Activated CD4-positive, alpha-beta T cell treated with anti-CD3 and anti-CD28 coated beads, Interleukin-2, Interleukin-6, amounts not matched to agents 100 ng/mL and 50 ng/mL, durations not matched to agents 16 hours and 8 hours (primary cell): Measurements from ENCODE around the gene C1orf159.
A peak's percentile ranks its signal among the peaks of the same experiment; 100 is the strongest.
"Not testable (repeated sequence)": the region's sequence is repeated elsewhere in the genome, so short reads cannot be mapped to it uniquely, and the experiment has no call there.

Experiments used
- DNase-seq: peaks from one replicate; pipeline ENCODE4 v3.0.0-alpha.2; 2020

Gene C1orf159

DNA sequence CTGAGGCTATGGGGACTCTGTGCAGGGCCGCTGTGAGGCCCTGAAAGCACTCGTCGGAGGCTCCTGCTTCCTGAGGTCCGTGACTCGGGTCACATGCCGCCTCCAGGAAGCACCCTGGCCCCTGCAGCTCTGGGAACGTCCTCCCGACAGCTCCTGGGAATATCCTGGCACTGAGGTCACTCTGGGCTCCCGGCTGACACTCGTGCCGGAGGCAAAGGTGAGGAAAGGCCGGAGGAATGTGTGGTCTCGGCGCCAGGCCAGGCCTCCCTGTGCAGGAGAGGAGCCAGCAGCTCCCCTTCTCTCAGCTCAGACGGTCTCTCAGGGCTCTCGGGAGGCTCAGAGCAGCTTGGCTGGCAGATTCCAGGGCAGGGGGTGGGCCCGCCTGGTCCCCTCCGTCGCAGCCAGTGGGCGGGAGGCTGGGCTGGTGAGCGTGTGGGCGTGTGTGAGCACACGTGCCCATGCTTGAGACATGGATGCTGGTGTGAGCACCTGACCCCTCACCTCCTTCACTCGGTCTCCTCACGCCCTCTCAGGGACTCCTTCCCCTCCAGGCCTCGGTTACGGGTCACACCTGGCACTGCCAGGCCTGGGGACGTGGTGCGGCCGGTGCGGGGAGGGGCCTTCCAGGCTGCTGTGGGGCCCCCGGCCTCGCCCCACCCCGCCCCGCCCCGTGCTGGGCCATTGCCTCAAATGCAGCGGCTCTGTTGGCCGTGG, 36.3 kb downstream of the C1orf159 start:
- peak; percentile 41 for DNase-seq

- not testable (repeated sequence) for DNase-seq
Measured at GRCh38 chr1:1077396-1077795, 38.5 kb downstream of the C1orf159 start.

DNA sequence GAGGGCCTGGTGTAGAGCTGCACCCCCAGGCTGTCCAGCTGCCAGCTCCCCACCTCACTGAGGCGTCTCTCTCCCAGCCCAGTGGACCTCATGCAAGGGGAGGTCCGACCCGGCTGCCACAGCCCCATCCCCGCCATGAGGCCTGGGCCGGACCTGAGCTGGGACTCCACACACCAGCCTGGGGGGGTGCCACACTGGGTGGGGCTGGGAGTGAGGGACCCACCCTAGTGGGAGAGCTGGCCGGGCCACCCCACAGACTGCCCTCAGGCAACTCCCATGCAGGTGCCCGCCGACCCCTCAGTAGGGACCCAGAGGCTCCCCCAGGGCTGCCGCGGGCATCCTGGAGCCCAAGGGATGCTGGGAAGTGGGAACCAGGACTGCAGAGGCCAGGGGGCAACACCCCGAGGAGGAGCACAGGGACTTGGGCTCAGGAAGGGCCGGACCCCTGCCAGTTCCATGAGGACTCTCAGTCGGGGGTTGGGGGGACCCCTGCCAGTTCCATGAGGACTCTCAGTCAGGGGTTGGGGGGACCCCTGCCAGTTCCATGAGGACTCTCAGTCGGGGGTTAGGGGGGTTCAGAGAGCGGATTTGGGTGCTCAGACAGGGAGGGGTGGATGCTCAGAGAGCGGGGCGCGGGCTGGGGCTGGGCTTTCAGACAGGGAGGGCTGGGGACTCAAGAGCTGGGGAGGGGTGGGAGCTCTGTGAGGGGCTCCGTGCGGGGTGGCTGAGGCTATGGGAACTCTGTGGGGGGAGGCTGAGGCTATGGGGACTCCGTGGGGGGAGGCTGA, 40.5 kb downstream of the C1orf159 start:
- no peak for DNase-seq

DNA sequence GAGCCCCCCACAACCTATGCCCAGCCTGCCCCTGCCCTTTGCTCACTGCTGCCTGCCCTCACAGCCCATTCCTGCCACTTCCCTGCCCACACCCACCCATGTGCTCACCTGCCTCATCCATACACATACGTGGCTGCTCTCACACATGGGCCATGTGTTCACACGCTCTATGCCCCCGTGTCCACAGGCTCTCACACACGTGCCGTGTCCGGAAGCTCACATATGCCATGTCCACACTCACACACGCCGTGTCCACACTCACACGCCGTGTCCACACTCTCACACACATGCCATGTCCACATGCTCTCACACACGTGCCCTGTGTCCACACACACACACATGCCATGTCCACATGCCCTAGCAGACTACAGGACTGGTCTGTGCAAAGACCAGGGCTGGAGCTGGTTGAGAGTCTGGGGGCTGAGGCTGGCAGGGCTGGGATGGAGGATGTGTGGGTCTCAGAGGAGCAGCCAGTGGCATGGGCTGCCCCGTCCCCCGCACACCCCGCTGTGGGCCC, 41.2 kb downstream of the C1orf159 start:
- DNase-seq = no peak

DNA sequence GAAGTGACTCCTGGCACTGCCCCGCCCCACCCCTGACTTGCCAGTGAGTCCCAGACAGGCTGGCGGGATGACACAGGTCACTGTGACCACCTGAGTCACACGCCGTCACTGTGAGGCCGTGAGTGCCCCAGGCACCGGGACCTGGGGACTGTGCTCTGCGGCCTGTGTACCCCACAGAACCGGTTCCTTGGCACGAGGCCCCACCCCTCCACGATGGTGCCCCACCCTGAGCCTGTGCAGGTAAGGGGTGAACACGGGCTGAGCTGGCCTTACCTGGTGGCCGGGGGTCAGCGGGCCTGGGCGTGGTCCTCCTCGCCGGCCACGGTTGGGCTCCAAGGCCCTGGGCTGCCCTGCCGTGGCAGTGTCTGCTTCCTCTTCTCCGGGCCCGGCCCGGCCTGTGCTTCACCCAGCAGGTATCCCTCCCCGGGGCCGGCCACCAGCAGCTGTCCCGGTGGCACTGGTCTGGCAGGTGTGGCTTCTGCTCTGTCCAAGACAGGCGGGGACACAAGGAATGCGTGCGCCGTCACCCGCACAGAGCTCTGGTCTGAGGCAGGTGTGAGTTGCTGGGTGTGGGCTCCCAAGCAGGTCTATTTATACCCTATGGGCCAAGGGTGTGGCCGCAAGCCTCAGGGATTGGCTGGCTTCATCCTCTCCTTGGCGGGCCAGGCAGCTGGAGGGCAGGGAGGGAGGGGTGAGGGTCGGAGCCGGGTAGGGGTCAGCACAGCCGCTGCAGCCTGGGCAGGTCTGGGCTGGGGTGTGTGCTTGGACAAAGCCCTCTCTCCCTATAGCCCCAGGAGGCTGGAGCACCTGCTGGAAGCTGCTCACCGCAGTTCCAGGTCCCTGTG, 41.9 kb downstream of the C1orf159 start, which contains the start of gene RNF223:
Gene RNF223 (minus strand): TSS at position 564 of the 845 bp plus-strand sequence. CDS start 1,740 bp downstream, outside the sequence.
- no peak for DNase-seq

DNA sequence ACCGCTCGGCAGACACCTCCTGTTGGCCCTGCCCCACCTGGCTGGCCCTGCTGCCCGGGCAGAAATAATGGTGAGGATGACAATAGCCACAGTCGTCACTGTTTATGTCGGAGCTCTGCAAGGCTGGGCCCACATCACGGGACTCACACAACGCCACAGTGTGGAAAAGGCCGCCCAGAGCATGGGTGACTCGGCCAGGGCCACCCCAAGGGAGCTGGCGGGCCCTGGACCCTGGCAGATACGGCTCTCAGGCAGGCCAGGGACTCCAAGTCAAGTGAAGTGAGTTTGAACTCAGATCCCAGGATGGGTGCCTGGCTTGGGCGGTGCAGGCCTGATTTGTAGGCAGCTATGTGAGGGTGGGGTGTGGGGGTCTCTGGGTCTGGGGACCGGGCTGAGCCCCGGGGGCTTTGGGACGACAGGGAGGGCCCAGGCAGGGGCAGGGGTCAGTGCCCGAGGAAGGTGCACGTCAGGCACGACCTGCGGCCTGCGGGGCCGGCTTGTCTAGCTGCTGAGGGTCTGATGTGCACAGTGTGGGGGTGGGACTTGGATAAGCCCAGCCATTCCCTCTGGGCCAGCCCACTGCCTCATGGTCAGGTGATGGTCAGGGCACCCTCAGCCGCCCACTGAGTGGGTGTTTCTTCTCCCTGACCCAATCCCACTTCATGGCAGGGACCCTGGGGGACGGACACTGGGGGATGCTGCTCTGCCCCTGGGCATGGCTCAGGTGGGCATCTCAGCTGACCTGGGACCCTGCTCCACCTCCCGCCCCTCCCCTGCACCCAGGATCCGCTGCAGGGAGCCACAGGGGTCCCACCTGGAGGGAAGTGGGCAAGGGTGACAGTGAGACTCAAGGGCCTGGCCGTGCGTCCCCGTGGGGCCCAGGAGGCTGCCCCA, 42.8 kb downstream of the C1orf159 start:
- DNase-seq = no peak

GRCh38 chr1:1072299-1072848, 43.5 kb downstream of the C1orf159 start:
- no peak for DNase-seq

DNA sequence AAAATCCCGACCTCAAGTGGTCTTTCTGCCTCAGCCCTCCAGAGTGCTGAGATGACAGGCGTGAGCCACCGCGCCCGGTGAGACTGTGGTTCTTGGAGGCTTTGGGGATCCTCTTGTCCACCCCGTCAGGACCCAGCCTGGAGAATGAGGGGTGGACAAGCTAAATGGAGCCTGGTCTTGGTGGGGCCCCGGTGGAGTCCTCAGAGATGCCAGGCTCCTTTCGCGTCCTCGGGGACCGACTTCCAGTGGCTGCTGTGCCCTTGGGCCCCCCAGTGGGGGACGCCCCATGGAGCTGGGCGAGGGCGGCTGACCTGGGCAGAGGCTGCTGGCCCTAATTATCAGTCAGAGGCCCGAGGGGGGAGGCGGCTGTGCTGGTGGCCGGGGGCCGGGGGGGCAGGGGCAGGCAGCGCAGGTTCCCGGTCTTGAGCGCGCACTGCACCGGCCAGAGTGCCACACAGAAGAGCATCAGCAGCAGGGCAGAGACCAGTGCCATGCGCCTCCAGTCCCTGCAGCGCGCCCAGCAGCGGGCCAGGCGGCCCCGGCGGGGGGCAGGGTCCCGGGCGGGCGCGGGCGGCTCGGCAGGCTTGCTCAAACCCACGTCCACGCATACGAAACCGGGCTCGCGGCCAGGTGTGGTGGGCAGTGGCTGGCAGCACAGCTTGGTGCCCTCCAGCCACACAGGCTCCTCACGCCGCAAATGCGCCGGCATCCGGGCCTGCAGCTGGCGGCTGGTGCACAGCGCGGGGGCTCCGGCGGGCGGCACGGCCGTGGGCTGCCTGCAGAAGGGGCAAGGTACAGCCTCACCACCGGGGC, 44.2 kb downstream of the C1orf159 start:
- DNase-seq = no peak

- no peak for DNase-seq
Measured at GRCh38 chr1:1069711-1070676, 45.9 kb downstream of the C1orf159 start.

GRCh38 chr1:1069056-1069710, 46.7 kb downstream of the C1orf159 start:
- peak; percentile 92 for DNase-seq

GRCh38 chr1:1068517-1069055, 47.3 kb downstream of the C1orf159 start:
- peak; percentile 27 for DNase-seq

GRCh38 chr1:1067860-1068516, 47.9 kb downstream of the C1orf159 start:
- DNase-seq = no peak

DNA sequence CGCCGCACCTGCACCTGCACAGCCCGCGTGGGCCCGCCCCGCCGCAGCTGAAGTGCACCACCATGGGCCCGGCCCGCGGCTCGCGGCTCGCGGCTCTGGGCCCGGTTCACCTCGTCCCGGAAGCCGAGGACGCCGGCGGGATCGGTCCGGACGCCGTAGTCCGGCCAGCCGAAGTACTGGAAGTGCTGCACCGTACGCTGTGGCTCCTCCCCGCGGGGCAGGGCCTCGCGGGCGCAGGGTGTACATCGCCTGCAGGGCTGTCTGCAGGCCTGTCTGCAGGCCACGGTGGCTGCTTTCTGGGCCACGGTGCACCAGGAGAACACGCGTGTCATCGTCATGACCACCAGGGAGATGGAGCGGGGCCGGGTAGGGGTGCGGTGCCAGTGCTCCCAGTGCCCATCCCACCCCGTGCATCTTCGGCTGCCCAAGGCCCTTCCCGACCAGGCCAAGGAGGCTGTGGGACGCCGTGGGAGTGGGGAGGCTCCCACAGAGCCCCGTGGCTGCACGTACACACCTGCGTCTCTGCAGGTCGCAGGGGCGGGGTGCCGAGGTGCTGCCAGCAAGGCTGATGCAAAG, 48.5 kb downstream of the C1orf159 start:
- DNase-seq = no peak

- peak; percentile 25 for DNase-seq
Measured at GRCh38 chr1:1066403-1067283, 49.2 kb downstream of the C1orf159 start.

DNA sequence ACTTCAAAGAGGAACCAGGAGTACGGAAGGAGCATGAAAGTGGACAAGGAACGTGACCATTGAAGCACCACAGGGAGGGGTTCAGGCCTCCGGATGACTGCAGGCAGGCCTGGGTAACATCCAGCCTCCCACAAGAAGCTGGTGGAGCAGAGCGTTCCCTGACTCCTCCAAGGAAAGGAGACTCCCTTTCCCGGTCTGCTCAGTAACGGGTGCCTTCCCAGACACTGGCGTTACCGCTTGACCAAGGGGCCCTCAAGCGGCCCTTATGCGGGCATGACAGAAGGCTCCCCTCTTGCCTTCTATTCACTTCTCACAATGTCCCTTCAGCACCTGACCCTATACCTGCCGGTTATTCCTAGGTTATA, 50.0 kb downstream of the C1orf159 start:
- DNase-seq = not testable (repeated sequence)

GRCh38 chr1:1065265-1065939, 50.5 kb downstream of the C1orf159 start:
- no peak for DNase-seq
